H54 (cell line): ENCODE results near the gene ZBTB14.

ENCODE experiments used
- DNase-seq: peaks from one replicate; pipeline ENCODE4 v3.0.0; 2011; ENCODE audit warnings: low spot score, mixed read lengths; ENCODE audit not compliant: insufficient read length
- FAIRE-seq: peaks from 3 replicates; lab custom pipeline; 2011; peaks lifted over from hg19 to GRCh38; lab: Jason Lieb, UNC
- POLR2A ChIP-seq: IDR thresholded peaks from 2 replicates; pipeline ENCODE4 v1.6.1; 2011; ENCODE audit warnings: low read depth, mild to moderate bottlenecking, low read length

Gene ZBTB14

DNA sequence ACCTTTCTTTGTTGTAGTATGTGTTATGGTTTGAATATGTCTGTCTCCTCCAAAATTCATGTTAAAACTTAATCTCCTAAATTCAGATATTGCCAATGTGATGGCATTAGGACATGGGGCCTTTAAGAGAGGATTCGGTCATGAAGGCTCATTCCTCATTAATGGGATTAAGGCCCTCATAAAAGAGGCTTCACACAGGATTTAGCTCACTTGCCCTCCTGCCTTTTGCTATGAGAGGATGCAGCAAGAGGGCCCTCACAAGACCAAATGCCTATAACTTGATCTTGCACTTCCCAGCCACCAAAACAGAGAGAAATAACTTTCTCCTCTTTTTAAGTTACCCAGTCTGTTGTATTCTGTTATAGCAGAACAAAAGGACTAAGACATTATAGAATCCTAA lies 19.7 kb downstream of the ZBTB14 start:
- DNase-seq = no peak
- no peak for TF ChIP-seq POLR2A
- no peak for FAIRE-seq

DNA sequence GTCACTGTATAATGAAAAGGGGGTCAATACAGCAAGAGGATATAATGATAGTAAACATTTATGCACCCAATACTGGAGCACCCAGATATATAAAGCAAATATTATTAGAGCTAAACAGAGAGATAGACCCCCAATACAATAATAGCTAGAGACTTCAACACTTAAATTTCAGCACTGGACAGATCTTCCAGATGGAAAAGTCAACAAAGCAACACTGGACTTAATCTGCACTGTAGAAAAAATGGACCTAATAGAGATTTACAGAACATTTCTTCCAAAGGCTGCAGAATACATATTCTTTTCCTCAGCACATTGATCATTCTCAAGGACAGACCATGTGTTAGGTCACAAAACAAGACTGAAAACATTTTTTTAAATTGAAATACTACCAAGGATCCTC lies 26.7 kb downstream of the ZBTB14 start:
- no peak for FAIRE-seq
- no peak for DNase-seq
- no peak for TF ChIP-seq POLR2A

DNA sequence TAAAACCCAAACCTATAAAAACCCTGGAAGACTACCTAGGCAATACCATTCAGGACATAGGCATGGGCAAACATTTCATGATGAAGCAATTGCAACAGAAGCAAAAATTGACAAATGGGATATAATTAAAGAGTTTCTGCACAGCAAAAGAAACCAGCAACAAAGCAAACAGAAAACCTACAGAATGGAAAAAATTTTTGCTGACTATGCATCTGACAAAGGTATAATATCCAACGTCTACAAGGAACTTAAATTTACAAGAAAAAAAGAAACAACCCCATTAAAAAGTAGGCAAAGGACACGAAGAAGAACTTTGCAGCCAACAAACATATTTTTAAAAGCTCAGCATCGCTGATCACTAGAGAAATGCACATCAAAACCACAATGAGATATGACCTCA lies 28.8 kb downstream of the ZBTB14 start:
- DNase-seq = no peak
- TF ChIP-seq POLR2A = no peak
- FAIRE-seq = no peak

DNA sequence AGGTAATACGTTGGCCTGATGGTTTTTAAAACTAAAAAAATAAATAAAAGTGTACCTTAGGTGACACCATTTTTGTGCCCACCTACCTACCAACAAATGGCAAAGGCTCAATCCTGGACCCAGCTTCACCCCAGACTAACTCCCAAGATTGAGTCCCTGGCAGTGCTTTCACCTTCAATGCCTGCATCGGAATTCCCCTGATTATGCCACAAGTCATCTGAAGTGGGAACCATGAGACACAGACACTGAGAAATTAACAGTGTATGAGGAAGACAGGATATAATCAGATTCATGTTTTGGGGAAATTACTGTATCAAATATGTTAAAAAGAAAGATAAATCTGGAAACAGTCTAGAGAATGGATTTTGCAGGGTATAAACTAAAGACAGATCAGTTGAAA lies 41.6 kb downstream of the ZBTB14 start:
- DNase-seq = no peak
- no peak for TF ChIP-seq POLR2A
- FAIRE-seq = no peak

DNA sequence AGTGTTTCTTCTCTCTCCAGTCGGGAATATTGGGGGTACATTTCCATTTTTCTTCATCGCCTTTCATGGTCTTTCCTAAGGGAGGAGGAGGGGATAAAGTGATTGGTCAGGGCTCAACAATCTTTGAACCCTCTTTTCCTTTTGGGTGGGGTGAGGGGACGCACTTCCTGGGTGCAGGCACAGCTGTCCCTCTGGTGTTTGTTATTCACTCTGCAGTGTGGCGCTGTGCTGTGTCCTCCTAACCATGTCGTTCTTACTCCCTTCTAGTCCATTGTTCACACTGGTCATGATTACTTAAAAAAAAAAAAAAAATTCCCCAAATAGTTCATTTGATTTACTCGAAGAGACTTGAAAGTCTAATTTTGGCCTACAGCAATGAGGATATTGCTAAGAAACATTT lies 44.4 kb downstream of the ZBTB14 start:
- no peak for TF ChIP-seq POLR2A
- DNase-seq = no peak
- no peak for FAIRE-seq

DNA sequence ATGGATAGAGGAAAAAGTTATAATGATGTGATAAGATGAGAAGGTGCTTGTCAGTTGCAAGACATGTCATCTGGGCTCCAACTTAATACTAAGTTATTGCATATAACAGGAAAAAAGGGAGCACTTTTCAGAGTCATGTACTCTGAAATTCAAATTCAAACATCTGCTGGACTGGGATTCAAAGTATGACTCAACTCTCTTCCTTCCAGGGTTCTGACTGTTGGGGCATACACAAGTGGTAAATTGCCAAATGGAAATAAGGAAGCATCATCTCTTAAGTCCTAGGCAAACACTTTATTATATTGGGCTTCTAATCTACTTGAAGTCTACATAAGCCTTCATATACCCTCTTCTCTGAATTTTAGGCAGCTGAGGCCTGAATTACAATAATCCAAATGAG lies 44.9 kb downstream of the ZBTB14 start:
- no peak for TF ChIP-seq POLR2A
- no peak for FAIRE-seq
- no peak for DNase-seq

DNA sequence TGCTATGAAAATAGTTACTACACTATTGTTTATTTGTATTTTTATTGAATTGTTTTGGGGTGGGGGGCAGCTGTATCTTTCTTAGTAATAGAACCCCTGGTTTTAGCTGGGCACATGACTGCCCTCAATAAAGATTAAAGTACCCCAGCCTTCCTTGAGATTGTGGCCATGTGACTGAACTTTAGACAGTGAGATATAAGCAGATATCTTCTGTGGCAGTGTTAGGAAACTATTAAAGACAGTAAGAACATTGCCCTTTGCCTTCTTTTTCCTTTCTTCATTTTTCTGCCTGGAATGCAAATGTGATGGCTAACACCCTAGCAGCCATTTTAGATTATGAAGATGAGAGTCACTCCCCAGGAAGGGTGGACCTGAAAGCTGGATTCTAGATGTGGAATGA lies 50.6 kb downstream of the ZBTB14 start:
- FAIRE-seq (no peak), DNase-seq (no peak)
- TF ChIP-seq POLR2A = no peak

DNA sequence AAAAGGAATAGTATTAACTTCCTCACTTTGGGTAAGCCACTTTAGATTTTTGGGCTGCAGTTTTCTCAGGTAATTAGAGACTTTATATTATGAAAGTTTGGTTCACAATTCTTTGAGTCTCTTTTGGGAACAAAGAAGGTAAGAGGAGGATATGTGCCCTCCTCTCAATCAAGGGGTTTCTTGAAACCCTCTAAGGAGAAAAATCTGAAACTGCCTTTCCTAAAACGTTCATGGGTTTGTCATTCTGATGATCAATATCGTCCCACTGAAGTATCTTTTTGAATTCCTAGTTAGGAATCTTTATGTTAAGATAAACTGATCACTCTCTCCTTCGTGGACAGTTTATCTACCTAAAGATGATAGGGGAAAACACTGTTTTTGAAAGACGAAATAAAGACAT lies 56.1 kb downstream of the ZBTB14 start:
- DNase-seq (no peak), FAIRE-seq (no peak)
- TF ChIP-seq POLR2A = no peak
